HEK293 (cell line): ENCODE measurements around the gene UGGT2.

Experiments
- CTCF ChIA-PET: fragments of 350-600 bp; formaldehyde crosslinking; extraction: SDS; loops from one replicate; lab custom pipeline; 2021; ENCODE audit warnings: antibody characterized with exemption; lab: Yijun Ruan, JAX
- POLR2A ChIA-PET: fragments of 300-600 bp; formaldehyde crosslinking; extraction: SDS; loops from one replicate; lab custom pipeline; 2020; ENCODE audit warnings: antibody characterized with exemption, inconsistent platforms; lab: Yijun Ruan, JAX
- H3K27ac ChIP-seq: fragments of 200-500 bp; sonication (Bioruptor generic); 2 replicates; pipeline ENCODE4 v1.5.1; 2014; ENCODE audit warnings: low read depth, low read length, control low read depth, inconsistent platforms; ENCODE audit errors: extremely low read depth
- H3K36me3 ChIP-seq, 2 experiments: fragments of 200-500 bp in 1 of 2; sonication (Bioruptor generic) in 1 of 2; 1 replicate in 1 of 2; 2 replicates in 1 of 2; pipeline ENCODE4 v1.5.1; 2014 to 2017; ENCODE audit warnings: inconsistent platforms in 2 of 2, low read length in 2 of 2; ENCODE audit not compliant: control insufficient read depth in 2 of 2, insufficient read depth in 1 of 2
- H3K4me1 ChIP-seq: fragments of 200-500 bp; sonication (Bioruptor generic); 2 replicates; pipeline ENCODE4 v1.5.1; 2014; ENCODE audit warnings: mild to moderate bottlenecking, low read length, inconsistent platforms; ENCODE audit not compliant: control insufficient read depth, insufficient read depth
- H3K4me3 ChIP-seq: 2 replicates; pipeline ENCODE4 v1.5.1; 2011; ENCODE audit warnings: low read depth, mild to moderate bottlenecking, control low read depth, low read length, moderate library complexity
- H3K9me3 ChIP-seq: fragments of 200-500 bp; sonication (Bioruptor generic); 2 replicates; pipeline ENCODE4 v1.5.1; 2014; ENCODE audit warnings: low read depth, low read length, inconsistent platforms; ENCODE audit not compliant: control insufficient read depth, insufficient read depth
- GLIS2 ChIP-seq: fragments of 450-650 bp; formaldehyde crosslinking; IDR thresholded peaks from 2 replicates; pipeline ENCODE4 v1.5.1; 2016; ENCODE audit warnings: missing biosample characterization, missing genetic modification characterization
- IKZF3 ChIP-seq: fragments of 450-650 bp; IDR thresholded peaks from 2 replicates; pipeline ENCODE4 v1.5.0; 2018; ENCODE audit warnings: missing biosample characterization, mild to moderate bottlenecking, missing genetic modification characterization, moderate library complexity
- SALL2 ChIP-seq: fragments of 450-650 bp; formaldehyde crosslinking; IDR thresholded peaks from 2 replicates; pipeline ENCODE4 v1.5.0; 2017; ENCODE audit warnings: missing biosample characterization, mild to moderate bottlenecking, missing genetic modification characterization, borderline replicate concordance
- SETDB1 ChIP-seq: IDR thresholded peaks from one replicate; pipeline ENCODE4 v1.6.1; 2017; ENCODE audit warnings: mild to moderate bottlenecking, low read length, moderate library complexity, mixed read lengths; ENCODE audit not compliant: insufficient read length
- ZBTB20 ChIP-seq: fragments of 450-650 bp; formaldehyde crosslinking; IDR thresholded peaks from 2 replicates; pipeline ENCODE4 v1.5.1; 2016; ENCODE audit warnings: missing biosample characterization, missing genetic modification characterization
- ZNF2 ChIP-seq: fragments of 450-650 bp; formaldehyde crosslinking; IDR thresholded peaks from 2 replicates; pipeline ENCODE4 v1.5.1; 2016; ENCODE audit warnings: missing biosample characterization, missing genetic modification characterization
- ZNF23 ChIP-seq: fragments of 450-650 bp; formaldehyde crosslinking; IDR thresholded peaks from 2 replicates; pipeline ENCODE4 v1.5.1; 2016; ENCODE audit warnings: missing biosample characterization, missing genetic modification characterization, borderline replicate concordance
- ZNF302 ChIP-seq: fragments of 450-650 bp; formaldehyde crosslinking; IDR thresholded peaks from 2 replicates; pipeline ENCODE4 v1.5.1; 2016; ENCODE audit warnings: missing biosample characterization, missing genetic modification characterization, low read depth
- ZNF311 ChIP-seq: fragments of 450-650 bp; formaldehyde crosslinking; IDR thresholded peaks from 2 replicates; pipeline ENCODE4 v1.5.1; 2017; ENCODE audit warnings: missing biosample characterization, missing genetic modification characterization, borderline replicate concordance
- ZNF335 ChIP-seq: fragments of 450-650 bp; formaldehyde crosslinking; conservative IDR thresholded peaks from 2 replicates; pipeline ENCODE4 v1.5.1; 2016; ENCODE audit warnings: missing biosample characterization, missing genetic modification characterization
- ZNF350 ChIP-seq: fragments of 450-650 bp; formaldehyde crosslinking; IDR thresholded peaks from 2 replicates; pipeline ENCODE4 v1.5.0; 2017; ENCODE audit warnings: missing biosample characterization, mild to moderate bottlenecking, missing genetic modification characterization
- ZNF596 ChIP-seq: fragments of 450-650 bp; IDR thresholded peaks from 2 replicates; pipeline ENCODE4 v1.5.0; 2018; ENCODE audit warnings: missing biosample characterization, mild to moderate bottlenecking, missing genetic modification characterization, moderate library complexity
- ZNF658 ChIP-seq: fragments of 450-650 bp; formaldehyde crosslinking; IDR thresholded peaks from 2 replicates; pipeline ENCODE4; 2016; ENCODE audit warnings: missing biosample characterization, missing genetic modification characterization
- ZNF707 ChIP-seq: fragments of 450-650 bp; formaldehyde crosslinking; IDR thresholded peaks from 2 replicates; pipeline ENCODE4 v1.5.1; 2016; ENCODE audit warnings: missing biosample characterization, missing genetic modification characterization
- ZNF792 ChIP-seq: fragments of 450-650 bp; formaldehyde crosslinking; IDR thresholded peaks from 2 replicates; pipeline ENCODE4 v1.5.1; 2016; ENCODE audit warnings: missing biosample characterization, missing genetic modification characterization
- ZNF830 ChIP-seq: fragments of 450-650 bp; IDR thresholded peaks from 2 replicates; pipeline ENCODE4 v1.5.0; 2018; ENCODE audit warnings: missing biosample characterization, missing genetic modification characterization, low read depth, mild to moderate bottlenecking, moderate library complexity
- ZSCAN30 ChIP-seq: fragments of 450-650 bp; IDR thresholded peaks from 2 replicates; pipeline ENCODE4 v1.5.1; 2018; ENCODE audit warnings: missing biosample characterization, mild to moderate bottlenecking, missing genetic modification characterization, moderate library complexity
- TF ChIP-seq, protein P1 (sequence below): fragments of 450-650 bp; formaldehyde crosslinking; IDR thresholded peaks from 2 replicates; pipeline ENCODE4 v1.5.1; 2017; ENCODE audit warnings: missing biosample characterization, missing genetic modification characterization
- TF ChIP-seq, protein P2 (sequence below): fragments of 450-650 bp; formaldehyde crosslinking; IDR thresholded peaks from 2 replicates; pipeline ENCODE4 v1.5.1; 2016; ENCODE audit warnings: missing biosample characterization, missing genetic modification characterization, borderline replicate concordance
- TF ChIP-seq, protein P3 (sequence below): fragments of 450-650 bp; formaldehyde crosslinking; IDR thresholded peaks from 2 replicates; pipeline ENCODE4 v1.5.1; 2016; ENCODE audit warnings: missing biosample characterization, missing genetic modification characterization, low read depth
- TF ChIP-seq, protein P4 (sequence below): fragments of 450-650 bp; formaldehyde crosslinking; IDR thresholded peaks from 2 replicates; pipeline ENCODE4 v1.5.1; 2016; ENCODE audit warnings: missing biosample characterization, missing genetic modification characterization
- TF ChIP-seq, protein P5 (sequence below): fragments of 450-650 bp; formaldehyde crosslinking; IDR thresholded peaks from 2 replicates; pipeline ENCODE4 v1.5.1; 2016; ENCODE audit warnings: missing biosample characterization, missing genetic modification characterization
- TF ChIP-seq, protein P6 (sequence below): fragments of 450-650 bp; formaldehyde crosslinking; IDR thresholded peaks from 2 replicates; pipeline ENCODE4 v1.5.1; 2016; ENCODE audit warnings: missing biosample characterization, missing genetic modification characterization

UGGT2 gene

DNA sequence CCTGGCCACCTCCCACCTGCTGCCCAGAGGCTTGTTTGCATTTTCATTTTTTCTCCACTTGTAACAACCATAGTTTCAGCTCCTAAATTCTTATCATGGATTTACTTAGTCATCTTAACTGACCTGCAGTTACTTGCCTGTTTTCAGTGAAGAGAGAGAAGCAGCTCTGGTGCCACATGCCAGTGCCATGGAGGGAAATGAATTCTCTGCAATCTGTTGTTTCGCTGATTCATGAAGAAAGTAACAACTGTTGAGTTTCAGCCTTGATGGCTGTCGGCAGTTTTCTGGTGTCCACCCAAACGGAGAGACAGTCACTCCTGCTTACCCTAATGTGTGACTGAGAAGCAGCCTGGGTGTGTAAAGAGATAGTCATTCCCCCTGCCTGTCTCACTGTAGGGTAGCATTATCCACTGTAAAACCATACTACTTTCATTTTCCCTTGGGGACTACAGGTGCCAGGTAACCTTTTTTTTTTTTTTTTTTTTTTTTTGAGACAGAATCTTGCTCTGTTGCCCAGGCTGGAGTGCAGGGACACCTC lies 260.1 kb downstream of the UGGT2 start:
- no peaks in the 10 kb centered on the region for H3K9me3 ChIP-seq
- H3K36me3 ChIP-seq = peaks cover 0 to 32% of the 10 kb centered on the region in 2 experiments; a peak in 1 of 3 replicates
- no peak overlapping the region for H3K4me3 ChIP-seq
- H3K4me1 ChIP-seq = no peaks in the 10 kb centered on the region
- H3K27ac ChIP-seq = no peak overlapping the region
- ChIA-PET POLR2A (no interaction called here), CTCF (no interaction called here)
- no peak for TF ChIP-seq ZNF792
- no peak for TF ChIP-seq ZNF596
- no peak for TF ChIP-seq ZSCAN30 (tag by site-specific recombination)
- TF ChIP-seq ZNF658 (tag by site-specific recombination) = no peak
- TF ChIP-seq ZNF707 (tag by site-specific recombination) = no peak
- TF ChIP-seq ZNF350 (tag by site-specific recombination) = no peak
- no peak for TF ChIP-seq ZNF302
- TF ChIP-seq IKZF3 (tag by site-specific recombination) = no peak
- TF ChIP-seq, protein P1, sequence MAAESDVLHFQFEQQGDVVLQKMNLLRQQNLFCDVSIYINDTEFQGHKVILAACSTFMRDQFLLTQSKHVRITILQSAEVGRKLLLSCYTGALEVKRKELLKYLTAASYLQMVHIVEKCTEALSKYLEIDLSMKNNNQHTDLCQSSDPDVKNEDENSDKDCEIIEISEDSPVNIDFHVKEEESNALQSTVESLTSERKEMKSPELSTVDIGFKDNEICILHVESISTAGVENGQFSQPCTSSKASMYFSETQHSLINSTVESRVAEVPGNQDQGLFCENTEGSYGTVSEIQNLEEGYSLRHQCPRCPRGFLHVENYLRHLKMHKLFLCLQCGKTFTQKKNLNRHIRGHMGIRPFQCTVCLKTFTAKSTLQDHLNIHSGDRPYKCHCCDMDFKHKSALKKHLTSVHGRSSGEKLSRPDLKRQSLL (tag by site-specific recombination) = no peak
- TF ChIP-seq ZNF335 (tag by site-specific recombination) = no peak
- no peak for TF ChIP-seq ZNF23 (tag by site-specific recombination)
- TF ChIP-seq, protein P2, sequence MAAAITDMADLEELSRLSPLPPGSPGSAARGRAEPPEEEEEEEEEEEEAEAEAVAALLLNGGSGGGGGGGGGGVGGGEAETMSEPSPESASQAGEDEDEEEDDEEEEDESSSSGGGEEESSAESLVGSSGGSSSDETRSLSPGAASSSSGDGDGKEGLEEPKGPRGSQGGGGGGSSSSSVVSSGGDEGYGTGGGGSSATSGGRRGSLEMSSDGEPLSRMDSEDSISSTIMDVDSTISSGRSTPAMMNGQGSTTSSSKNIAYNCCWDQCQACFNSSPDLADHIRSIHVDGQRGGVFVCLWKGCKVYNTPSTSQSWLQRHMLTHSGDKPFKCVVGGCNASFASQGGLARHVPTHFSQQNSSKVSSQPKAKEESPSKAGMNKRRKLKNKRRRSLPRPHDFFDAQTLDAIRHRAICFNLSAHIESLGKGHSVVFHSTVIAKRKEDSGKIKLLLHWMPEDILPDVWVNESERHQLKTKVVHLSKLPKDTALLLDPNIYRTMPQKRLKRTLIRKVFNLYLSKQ (tag by site-specific recombination) = no peak
- TF ChIP-seq, protein P3, sequence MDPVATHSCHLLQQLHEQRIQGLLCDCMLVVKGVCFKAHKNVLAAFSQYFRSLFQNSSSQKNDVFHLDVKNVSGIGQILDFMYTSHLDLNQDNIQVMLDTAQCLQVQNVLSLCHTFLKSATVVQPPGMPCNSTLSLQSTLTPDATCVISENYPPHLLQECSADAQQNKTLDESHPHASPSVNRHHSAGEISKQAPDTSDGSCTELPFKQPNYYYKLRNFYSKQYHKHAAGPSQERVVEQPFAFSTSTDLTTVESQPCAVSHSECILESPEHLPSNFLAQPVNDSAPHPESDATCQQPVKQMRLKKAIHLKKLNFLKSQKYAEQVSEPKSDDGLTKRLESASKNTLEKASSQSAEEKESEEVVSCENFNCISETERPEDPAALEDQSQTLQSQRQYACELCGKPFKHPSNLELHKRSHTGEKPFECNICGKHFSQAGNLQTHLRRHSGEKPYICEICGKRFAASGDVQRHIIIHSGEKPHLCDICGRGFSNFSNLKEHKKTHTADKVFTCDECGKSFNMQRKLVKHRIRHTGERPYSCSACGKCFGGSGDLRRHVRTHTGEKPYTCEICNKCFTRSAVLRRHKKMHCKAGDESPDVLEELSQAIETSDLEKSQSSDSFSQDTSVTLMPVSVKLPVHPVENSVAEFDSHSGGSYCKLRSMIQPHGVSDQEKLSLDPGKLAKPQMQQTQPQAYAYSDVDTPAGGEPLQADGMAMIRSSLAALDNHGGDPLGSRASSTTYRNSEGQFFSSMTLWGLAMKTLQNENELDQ (tag by site-specific recombination) = no peak
- TF ChIP-seq ZNF2 = no peak
- no peak for TF ChIP-seq ZNF830
- TF ChIP-seq, protein P4, sequence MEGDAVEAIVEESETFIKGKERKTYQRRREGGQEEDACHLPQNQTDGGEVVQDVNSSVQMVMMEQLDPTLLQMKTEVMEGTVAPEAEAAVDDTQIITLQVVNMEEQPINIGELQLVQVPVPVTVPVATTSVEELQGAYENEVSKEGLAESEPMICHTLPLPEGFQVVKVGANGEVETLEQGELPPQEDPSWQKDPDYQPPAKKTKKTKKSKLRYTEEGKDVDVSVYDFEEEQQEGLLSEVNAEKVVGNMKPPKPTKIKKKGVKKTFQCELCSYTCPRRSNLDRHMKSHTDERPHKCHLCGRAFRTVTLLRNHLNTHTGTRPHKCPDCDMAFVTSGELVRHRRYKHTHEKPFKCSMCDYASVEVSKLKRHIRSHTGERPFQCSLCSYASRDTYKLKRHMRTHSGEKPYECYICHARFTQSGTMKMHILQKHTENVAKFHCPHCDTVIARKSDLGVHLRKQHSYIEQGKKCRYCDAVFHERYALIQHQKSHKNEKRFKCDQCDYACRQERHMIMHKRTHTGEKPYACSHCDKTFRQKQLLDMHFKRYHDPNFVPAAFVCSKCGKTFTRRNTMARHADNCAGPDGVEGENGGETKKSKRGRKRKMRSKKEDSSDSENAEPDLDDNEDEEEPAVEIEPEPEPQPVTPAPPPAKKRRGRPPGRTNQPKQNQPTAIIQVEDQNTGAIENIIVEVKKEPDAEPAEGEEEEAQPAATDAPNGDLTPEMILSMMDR = no peak
- TF ChIP-seq, all 188 proteins: peak for 0

DNA sequence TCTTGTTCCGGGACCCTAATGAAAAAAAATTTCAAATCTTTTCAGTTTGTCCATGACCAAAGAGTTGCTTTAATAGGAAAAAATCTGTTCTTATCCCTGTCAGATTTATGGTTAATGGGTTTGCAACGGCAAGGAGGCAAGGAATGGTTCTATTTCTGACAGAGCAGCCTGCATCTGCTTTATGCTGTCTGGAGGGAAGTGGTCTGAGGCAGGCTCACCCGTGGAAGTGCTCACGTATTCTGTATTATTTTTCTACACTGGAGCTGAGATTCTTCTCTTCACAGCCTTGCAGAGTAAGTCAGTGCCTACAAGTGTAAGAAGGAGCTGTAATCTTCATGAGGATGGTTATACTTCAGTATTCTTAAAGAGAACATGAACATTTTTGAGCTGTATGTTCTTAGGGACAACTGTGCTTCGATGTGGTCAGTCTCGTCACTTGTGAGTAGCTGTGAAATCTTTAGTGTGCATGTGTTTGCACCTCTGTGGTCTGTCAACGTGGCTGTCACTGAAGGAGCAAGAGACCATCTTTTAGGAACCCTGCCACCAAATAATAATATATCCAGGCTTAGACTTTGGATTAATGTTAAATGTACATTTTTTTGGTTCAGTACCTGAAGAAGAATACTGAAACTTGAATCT lies 262.0 kb downstream of the UGGT2 start:
- no peaks in the 10 kb centered on the region for H3K9me3 ChIP-seq
- H3K4me3 ChIP-seq = no peak overlapping the region
- peaks cover 0 to 41% of the 10 kb centered on the region in 2 experiments; a peak in 1 of 3 replicates for H3K36me3 ChIP-seq
- H3K27ac ChIP-seq = no peak overlapping the region
- POLR2A ChIA-PET = interaction anchor here (0.6 to 0.7 kb wide), 2 partner anchors 153 to 559 kb away, joined by 3 read pairs; no protein-coding TSS in a partner anchor
- H3K4me1 ChIP-seq = no peaks in the 10 kb centered on the region
- CTCF ChIA-PET = no interaction called here
- TF ChIP-seq, protein P5, sequence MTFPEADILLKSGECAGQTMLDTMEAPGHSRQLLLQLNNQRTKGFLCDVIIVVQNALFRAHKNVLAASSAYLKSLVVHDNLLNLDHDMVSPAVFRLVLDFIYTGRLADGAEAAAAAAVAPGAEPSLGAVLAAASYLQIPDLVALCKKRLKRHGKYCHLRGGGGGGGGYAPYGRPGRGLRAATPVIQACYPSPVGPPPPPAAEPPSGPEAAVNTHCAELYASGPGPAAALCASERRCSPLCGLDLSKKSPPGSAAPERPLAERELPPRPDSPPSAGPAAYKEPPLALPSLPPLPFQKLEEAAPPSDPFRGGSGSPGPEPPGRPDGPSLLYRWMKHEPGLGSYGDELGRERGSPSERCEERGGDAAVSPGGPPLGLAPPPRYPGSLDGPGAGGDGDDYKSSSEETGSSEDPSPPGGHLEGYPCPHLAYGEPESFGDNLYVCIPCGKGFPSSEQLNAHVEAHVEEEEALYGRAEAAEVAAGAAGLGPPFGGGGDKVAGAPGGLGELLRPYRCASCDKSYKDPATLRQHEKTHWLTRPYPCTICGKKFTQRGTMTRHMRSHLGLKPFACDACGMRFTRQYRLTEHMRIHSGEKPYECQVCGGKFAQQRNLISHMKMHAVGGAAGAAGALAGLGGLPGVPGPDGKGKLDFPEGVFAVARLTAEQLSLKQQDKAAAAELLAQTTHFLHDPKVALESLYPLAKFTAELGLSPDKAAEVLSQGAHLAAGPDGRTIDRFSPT (tag by site-specific recombination) = no peak
- TF ChIP-seq GLIS2 (no peak), SETDB1 (no peak), ZNF311 (tag by site-specific recombination) (no peak), SALL2 (no peak), ZBTB20 (no peak)
- TF ChIP-seq, protein P6, sequence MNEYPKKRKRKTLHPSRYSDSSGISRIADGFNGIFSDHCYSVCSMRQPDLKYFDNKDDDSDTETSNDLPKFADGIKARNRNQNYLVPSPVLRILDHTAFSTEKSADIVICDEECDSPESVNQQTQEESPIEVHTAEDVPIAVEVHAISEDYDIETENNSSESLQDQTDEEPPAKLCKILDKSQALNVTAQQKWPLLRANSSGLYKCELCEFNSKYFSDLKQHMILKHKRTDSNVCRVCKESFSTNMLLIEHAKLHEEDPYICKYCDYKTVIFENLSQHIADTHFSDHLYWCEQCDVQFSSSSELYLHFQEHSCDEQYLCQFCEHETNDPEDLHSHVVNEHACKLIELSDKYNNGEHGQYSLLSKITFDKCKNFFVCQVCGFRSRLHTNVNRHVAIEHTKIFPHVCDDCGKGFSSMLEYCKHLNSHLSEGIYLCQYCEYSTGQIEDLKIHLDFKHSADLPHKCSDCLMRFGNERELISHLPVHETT (tag by site-specific recombination) = no peak
